HG03520 (cell line): Measurements from ENCODE around the gene ROMO1.
"Not testable (repeated sequence)": the region's sequence is repeated elsewhere in the genome, so short reads cannot be mapped to it uniquely, and the experiment has no call there.

Experiments used
- ATAC-seq: cut with Tn5 transposase; IDR thresholded peaks from one replicate; pipeline ENCODE4 v1.9.1; 2021; ENCODE audit warnings: mild to moderate bottlenecking, moderate library complexity; ENCODE audit not compliant: unreplicated experiment

The ROMO1 gene

DNA sequence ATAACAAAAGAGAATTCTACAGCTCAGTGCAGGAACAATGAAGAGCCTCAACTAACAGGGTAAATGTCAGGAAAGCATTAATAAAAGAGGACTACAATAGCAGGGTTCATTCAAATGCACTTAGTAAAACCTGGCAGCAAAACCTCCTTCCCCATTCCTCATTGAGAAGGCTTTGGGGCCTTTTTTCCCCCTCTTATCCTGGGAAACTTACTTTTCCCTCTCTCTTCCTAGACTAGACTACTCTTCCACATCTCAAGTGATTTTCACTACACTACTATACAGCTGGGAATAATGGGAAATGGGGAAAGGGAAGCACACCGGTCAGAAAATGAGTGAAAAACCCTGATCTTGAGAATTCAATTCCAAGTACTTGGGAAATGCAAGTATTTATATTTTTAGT lies 10.1 kb downstream of the ROMO1 start:
- no peak for ATAC-seq

DNA sequence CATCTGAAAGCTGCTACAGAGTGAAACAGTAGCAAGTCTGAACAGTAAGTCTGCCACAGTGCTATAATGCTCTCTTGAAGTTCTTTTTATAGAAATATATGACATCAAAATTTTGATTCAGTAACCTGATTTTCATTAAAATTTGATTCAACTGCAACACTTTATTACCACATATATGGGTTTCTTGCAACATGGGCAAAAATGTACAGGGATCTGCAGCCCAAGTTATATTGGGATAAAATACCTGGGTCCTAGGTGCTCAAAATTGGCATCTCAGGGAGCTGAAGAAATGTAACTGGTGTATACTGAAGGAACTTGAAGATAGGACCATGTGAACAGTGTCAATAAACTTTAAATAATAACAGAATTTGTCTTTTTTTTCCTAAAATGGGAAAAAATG lies 10.8 kb downstream of the ROMO1 start:
- ATAC-seq = no peak

DNA sequence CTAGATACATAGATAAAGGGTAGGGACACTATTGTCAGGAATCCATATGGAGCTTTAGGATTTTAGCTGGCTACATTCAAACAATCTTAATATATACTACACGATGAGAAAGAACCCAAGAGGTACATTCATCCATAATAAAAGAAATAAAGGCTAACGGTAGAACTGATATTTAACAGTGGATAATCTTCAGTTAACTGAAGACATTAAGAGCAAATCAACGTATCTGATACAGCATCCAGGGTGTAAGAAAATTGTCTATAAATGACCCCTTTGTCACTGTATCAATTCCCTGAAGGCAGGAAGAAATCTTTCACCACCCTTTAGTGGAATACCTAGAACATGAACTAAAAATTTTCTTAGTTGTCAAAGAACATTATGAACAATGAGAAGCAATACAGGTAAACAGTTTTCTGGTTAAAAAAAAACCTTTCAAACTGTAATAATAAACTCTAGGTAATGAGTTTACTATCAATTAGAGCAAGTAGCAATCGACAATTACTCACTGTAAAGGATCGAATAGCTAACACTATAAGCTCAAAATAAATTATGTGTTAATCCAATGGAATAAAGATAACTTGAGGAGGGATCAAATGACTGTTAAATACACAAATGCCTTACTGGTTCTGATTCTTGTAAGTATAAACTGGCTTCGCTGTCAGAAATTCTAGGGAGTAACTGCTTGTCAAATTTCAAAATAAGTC lies 11.8 kb downstream of the ROMO1 start:
- no peak for ATAC-seq

DNA sequence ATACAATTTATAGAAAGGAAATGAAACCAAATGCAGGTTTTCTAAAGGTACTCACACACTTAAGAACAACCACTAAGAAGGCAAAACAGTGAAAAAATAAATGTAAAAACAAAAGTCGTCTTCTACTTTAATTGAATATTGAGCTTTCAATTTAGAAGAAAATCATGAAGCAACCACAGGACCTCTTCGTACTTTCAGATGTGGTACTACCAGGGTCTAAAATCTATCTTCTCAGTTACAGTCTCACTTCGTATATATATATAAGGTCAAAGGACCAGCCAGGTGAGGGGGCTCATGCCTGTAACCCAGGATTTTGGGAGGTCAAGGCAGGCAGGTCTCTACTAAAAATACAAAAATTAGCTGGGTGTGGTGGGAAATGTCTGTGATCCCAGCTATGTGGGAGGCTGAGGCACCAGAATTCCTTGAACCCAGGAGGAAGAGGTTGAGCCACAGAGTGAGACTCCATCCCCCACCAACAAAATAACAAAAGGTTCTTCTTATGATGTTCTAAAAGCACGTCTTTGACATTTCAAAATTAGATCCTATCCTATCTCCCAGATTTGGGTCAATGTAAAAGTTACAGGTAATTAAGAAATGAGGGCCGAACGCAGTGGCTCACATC lies 12.5 kb downstream of the ROMO1 start:
- no peak for ATAC-seq

DNA sequence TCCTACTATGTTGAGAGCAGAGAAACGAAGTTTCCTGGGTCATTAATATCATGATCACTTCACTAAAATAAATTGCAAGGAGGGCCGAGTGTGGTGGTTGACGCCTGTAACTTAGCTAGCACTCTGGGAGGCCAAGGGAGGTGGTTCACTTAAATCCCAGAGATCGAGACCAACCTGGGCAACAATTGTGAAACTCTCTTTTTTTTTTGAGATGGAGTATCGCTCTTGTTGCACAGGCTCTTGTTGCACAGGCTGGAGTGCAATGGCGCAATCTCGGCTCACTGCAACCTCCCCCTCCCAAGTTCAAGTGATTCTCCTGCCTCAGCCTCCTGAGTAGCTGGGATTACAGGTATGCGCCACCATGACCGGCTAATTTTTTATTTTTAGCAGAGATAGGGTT lies 13.9 kb downstream of the ROMO1 start:
- ATAC-seq = not testable (repeated sequence)

DNA sequence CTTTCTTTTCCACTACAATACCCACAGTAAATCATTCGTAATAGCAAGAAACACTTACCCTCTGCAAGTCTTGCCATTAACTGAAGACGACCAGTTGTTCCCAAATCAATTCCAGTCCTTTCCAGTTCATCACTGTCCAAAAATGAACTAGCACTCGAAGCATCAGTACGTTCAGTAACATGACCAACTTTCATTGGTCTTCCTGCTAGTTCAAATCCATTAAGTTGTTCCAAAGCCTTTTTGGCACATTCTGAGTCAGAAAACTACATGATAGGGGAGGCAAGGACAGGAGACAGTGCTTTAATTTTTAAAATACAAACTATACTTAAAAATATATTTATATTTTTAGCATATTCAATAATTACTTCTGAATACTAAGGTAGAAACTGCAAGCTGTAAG lies 14.9 kb downstream of the ROMO1 start:
- no peak for ATAC-seq

DNA sequence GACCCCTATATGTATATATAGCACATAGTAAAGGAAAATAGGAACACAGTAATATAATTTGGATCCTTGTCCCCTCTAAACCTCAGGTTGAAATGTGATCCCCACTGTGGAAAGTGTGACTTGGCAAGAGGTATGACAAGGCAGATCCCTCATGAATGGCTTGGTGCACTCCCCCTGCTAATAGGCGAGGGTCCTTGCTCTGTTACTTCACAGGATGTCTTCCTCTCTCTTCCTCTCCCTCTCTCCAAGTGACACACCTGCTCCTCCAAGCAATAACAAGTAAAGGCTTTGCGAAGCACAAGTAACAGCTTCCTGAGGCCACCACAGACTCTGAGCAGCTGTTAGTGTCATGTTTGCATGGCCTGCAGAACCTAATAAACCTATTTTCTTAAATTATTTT lies 16.4 kb downstream of the ROMO1 start:
- ATAC-seq = no peak

DNA sequence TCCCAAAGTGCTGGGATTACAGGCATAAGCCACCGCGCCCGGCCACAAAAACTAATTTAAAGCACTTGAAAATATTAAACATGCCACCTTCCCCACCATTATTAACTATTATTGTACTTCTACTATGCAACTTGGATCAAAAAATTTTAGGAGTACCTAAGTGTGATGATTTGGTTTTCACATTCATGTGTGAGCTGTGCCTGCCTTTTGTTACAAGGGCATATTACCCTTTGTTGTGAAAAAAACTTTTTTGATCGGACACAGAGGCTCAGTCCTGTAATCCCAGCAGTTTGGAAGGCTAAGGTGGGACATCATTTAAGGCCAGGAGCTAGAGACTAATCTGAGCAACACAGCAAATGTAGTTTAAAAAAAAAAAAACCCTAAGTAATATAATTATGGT lies 17.1 kb downstream of the ROMO1 start:
- no peak for ATAC-seq

DNA sequence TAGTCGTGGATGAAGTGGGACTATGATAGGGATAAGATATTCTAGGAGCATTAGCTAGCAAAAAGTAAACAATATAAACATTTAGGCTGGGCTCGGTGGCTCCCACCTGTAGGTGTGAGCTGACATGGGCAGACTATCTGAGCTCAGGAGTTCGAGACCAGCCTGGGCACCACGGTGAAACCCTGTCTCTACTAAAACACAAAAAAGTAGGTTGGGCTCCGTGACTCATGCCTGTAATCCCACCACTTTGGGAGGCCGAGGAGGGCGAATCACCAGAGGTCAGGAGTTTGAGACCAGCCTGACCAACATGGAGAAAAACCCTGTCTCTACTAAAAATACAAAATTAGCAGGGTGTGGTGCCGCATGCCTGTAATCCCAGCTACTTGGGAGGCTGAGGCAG lies 19.1 kb downstream of the ROMO1 start:
- ATAC-seq = not testable (repeated sequence)

DNA sequence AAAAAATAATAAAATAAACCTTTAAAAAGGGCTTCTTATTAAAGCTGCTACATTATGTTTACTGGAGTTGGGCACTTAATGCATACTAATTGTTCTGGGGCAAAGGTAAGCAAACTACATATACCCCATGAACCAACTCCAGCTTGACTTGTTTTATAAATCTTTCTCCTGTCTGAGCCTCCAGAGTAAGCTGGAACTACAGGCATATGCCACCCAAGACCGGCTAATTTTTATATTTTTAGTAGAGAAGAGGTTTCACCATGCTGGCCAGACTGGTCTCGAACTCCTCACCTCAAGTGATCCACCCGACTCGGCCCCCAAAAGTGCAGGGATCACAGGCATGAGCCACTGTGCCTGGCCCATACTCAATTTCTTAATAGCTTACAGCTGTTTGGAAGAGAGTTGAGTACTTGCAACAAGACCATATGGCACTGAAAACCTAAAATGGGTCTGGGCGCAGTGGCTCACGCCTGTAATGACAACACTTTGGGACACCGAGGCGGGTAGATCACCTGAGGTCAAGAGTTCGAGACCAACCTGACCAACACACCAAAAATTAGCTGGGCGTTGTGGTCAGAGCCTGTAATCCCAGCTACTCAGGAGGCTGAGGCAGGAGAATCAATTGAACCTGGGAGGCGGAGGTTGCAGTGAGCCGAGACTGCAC lies 19.9 kb downstream of the ROMO1 start:
- ATAC-seq = no peak

DNA sequence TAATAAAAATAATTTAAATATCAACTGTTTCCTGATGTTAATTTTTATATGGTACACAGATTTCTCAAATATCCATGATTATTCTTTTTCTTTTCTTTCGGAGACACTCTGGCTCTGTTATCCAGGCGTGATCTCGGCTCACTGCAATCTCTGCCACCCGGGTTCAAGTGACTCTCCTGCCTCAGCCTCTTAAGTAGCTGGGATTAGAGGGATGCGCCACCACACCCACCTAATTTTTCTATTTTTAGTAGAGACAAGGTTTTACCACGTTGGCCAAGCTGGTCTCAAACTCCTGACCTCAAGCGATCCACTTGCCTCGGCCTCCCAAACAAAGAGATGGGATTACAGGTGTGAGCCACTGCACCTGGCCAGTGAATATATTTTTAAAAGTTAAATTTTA lies 20.5 kb downstream of the ROMO1 start:
- no peak for ATAC-seq

DNA sequence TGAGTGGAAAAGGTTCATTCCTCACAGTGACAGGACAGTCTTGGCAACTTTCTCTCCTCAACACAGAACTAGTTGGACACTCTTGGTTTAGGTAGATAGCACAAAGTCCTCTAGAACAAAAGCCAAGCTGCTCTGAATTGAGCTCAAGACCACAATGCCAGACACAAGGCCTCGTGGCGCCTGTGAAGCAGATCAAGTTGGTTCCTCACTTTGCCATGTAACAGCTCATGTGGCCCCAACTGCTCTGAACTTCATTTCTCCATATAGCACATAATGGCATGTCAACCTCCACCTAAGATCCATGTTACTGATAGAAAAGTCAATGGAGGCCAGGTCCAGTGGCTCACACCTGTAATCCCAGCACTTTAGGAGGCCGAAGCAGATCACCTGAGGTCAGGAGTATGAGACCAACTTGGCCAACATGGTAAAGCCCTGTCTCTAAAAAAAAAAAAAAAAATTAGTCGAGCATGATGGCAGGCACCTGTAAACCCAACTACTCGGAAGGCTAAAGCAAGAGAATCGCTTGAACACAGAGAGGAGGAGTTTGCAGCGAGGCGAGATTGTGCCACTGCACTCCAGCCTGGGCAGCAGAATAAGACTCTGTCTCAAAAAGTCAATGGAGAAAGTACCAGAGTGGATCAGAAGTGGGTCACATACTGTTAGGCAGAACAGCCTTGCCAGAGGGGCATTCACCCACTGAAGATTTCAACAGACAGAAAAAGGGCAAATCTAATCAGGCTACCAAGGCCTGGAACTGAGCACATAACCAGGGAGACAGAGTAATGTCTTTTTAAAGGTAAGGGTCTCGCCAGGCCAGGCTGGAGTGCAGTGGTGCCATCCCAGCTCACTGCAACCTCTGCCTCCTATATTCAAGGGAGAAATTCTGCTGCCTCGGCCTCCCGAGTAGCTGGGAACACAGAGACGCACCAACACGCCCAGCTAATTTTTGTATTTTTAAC lies 21.2 kb downstream of the ROMO1 start:
- ATAC-seq = no peak

DNA sequence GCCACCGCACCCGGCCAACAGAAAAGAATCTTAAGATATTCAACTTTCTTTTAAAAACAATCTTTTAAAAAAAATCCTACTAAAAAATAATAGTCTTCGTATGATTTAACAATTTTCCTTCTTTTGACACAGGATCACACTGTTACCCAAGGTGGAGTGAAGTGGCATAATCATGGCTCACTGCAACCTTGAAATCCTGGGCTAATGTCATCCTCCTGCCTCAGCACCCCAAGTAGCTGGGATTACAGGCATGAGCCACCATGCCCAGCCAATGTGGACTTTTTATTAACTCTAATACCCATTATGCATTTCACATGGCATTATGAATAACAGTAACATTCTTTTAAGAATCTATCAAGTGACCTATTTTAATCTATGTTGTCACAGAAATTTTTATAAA lies 22.0 kb downstream of the ROMO1 start:
- no peak for ATAC-seq

DNA sequence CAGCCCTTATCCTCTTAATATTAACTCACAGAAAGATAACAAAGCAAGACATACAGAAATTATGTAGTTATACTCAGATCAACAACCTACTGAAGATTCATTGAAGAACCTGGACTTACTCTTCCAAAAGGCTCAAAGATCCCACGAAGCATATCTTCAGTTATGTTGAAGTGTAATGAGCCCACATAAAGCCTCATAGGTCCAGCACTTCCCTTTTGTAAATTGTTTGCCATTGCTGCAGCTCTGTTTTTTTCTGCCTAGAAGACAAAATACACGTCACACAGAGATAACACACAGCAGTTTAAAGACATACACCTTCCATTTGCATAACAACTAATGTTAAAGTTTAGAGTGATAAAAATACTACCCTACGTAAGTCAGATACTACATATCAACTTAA lies 22.4 kb downstream of the ROMO1 start:
- no peak for ATAC-seq

DNA sequence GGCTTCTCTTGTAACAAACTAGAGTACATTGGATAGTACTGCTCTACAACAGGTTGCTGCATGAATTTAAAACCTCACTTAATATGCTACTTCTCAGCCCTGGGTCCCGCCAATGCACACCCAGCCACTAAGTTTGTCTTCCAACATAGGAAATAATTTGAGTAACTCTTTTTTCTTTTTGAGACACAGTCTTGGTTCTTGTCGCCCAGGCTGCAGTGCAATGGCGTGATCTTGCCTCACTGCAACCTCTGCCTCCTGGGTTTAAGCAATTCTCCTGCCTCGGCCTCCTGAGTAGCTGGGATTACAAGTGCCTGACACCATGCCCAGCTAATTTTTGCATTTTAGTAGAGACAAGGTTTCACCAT lies 24.1 kb downstream of the ROMO1 start:
- not testable (repeated sequence) for ATAC-seq

DNA sequence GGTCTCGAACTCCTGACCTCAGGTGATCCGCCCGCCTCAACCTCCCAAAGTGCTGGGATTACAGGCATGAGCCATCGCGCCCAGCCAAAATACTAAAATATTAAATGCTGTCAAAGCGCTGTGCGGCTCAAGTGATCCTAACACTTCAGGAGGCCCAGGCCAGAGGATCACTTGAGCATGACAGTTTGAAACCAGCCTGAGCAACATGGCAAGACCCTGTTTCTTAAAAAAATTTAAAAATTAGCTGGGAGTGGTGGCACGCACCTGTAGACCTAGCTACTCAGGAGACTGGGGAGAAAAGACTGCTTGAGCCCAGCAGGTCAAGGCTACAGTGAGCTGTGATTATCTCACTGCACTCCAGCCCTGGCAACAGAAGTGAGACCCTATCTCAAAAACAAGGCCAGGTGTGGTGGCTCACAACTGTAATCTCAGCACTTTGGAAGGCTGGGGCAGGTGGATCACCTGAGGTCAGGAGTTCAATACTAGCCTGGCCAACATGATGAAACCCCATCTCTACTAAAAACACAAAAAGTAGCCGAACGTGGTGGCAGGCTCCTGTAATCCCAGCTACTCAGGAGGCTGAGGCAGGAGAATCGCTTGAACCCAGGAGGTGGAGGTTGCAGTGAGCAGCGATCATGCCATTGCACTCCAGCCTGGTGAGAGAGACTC lies 24.6 kb downstream of the ROMO1 start:
- ATAC-seq = not testable (repeated sequence)

DNA sequence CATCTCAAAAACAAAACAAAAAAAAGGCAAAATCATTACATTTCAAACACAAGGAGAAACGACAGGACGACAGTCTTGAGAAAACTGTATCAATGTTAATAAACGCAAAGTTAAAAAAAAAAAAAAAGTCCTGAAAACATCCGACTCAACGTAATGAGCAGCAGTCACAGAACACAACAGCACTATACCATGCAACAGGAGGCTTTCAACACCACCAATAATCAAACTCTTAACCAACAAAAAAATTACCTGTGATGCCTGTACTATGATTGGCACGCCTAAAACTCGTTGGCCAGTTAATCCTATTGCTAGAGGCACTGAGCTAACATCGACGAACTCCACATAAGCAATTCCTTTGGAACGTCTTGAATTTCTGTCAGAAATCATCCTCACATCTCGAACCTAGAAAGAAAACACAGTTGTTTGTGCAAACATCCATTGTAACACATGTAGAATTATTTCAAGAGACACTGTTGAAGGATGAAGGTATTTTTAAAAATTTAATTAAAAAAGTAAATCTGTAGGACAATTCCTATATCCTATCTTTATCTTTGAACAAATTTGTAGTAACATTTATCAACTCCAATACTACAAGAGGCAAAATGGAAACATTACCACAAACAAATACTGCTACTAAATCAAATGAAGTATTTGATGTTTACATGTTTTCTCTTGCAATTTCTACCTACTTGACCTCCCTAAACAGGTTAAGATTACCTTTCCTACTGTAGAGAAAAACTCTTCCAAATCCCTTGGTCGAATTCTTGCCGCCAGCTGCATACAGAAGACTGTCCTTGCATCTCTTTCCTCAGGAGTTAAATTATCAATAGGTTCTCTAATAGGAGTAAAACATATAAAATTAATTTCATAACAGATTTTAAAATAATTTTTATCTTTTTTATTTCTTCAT lies 25.4 kb downstream of the ROMO1 start:
- ATAC-seq = no peak

DNA sequence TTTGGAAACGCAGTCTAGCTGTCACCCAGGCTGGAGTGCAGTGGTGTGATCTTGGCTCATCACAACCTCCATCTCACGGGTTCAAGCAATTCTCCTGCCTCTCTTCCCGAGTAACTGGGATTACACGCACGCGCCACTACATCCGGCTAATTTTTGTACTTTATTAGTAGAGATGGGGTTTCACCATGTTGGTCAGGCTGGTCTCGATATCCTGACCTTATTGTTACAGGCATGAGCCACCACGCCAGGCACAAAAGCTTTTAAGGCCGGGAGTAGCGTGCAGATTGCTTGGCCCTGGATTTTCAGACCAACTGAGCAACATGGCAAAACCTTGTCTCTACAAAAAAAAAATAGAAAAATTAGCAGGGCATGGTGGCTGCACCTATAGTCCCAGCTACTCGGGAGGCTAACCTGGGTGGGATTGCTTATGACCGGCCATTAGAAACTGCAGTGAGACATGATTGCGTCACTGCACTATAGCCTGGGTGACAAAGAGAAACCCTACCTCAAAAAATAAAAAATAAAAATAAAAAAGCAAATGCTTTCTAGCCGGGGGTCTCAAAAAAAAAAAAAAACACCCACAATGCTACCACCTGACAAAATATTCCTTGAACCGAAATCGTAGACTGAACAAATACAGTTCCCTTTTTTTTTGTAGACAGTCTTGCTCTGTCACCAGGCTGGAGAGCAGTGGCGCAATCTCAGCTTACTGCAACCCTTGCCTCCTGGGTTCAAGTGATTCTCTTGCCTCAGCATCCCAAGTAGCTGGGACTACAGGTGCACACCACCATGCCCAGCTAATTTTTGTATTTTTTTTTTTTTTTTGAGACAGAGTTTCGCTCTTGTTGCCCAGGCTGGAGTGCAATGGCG lies 27.9 kb downstream of the ROMO1 start:
- no peak for ATAC-seq
